HT-29 (cell line): Measurements from ENCODE around the gene ANO6. TPM values are rescaled to one million over a fixed set of nuclear protein-coding genes. Genes with fewer than 3 reads are reported as not detected.
"Not testable (repeated sequence)": the region's sequence is repeated elsewhere in the genome, so short reads cannot be mapped to it uniquely, and the experiment has no call there.

Source experiments
- DNase-seq: peaks from one replicate; pipeline ENCODE4 v3.0.0-alpha.2; 2015; ENCODE audit warnings: low spot score
- total RNA-seq: library from RNA; depleted of rRNA; stranded (reverse); fragments of >200 nt; shearing (Covaris generic); gene quantifications from 2 replicates; pipeline ENCODE4 v1.2.3, GENCODE V29; 2014

The ANO6 gene
- total RNA-seq, 1 experiment from 2014 or later: 28.3 TPM

- no peak for DNase-seq
Observed at GRCh38 chr12:45304514-45305178, 88.8 kb downstream of the ANO6 start.

GRCh38 chr12:45305907-45306306, 90.0 kb downstream of the ANO6 start:
- DNase-seq: no peak

GRCh38 chr12:45309836-45310626, 94.1 kb downstream of the ANO6 start:
- no peak for DNase-seq

- DNase-seq: no peak
Observed at GRCh38 chr12:45310627-45310968, 94.7 kb downstream of the ANO6 start.

GRCh38 chr12:45312012-45312411, 96.1 kb downstream of the ANO6 start:
- no peak for DNase-seq

- no peak for DNase-seq
Observed at GRCh38 chr12:45314770-45315169, 98.9 kb downstream of the ANO6 start.

- no peak for DNase-seq
Observed at GRCh38 chr12:45315462-45315861, 99.6 kb downstream of the ANO6 start.

- DNase-seq: not testable (repeated sequence)
Observed at GRCh38 chr12:45317261-45317660, 101.4 kb downstream of the ANO6 start.

- DNase-seq: no peak
Observed at GRCh38 chr12:45322810-45323209, 106.9 kb downstream of the ANO6 start.

- no peak for DNase-seq
Observed at GRCh38 chr12:45324391-45324790, 108.5 kb downstream of the ANO6 start.

- DNase-seq: no peak
Observed at GRCh38 chr12:45326358-45326975, 110.6 kb downstream of the ANO6 start.

GRCh38 chr12:45327823-45328383, 112.0 kb downstream of the ANO6 start:
- DNase-seq: no peak

GRCh38 chr12:45329238-45329637, 113.3 kb downstream of the ANO6 start:
- DNase-seq: no peak

- DNase-seq: no peak
Observed at GRCh38 chr12:45329702-45330101, 113.8 kb downstream of the ANO6 start.

- no peak for DNase-seq
Observed at GRCh38 chr12:45331552-45331951, 115.7 kb downstream of the ANO6 start.

GRCh38 chr12:45334396-45334795, 118.5 kb downstream of the ANO6 start:
- DNase-seq: no peak

GRCh38 chr12:45336331-45336730, 120.4 kb downstream of the ANO6 start:
- no peak for DNase-seq

GRCh38 chr12:45336762-45337596, 121.1 kb downstream of the ANO6 start:
- DNase-seq: no peak

GRCh38 chr12:45337835-45338234, 121.9 kb downstream of the ANO6 start:
- no peak for DNase-seq

GRCh38 chr12:45338272-45338671, 122.4 kb downstream of the ANO6 start:
- DNase-seq: no peak

- no peak for DNase-seq
Observed at GRCh38 chr12:45339035-45339434, 123.1 kb downstream of the ANO6 start.

- DNase-seq: no peak
Observed at GRCh38 chr12:45342171-45342570, 126.3 kb downstream of the ANO6 start.
